Gastrocnemius medialis (tissue), 4 donors: ENCODE measurements around the gene BMP2K.

Experiments
- CTCF ChIP-seq, 5 experiments: fragments of 450-650 bp in 3 of 5; fragments of 200-600 bp in 2 of 5; sonication (generic) in 2 of 5; IDR thresholded peaks in 4 of 5; conservative IDR thresholded peaks in 1 of 5; 1 replicate in 4 of 5; 2 replicates in 1 of 5; pipeline ENCODE4 v1.5.1; 2016 to 2019; ENCODE audit warnings: antibody characterized with exemption in 5 of 5, mild to moderate bottlenecking in 3 of 5, moderate library complexity in 3 of 5
- POLR2A ChIP-seq, 2 donors: fragments of 450-650 bp; IDR thresholded peaks; one replicate each; pipeline ENCODE4 v1.6.1; 2017; ENCODE audit warnings: antibody characterized with exemption in 2 of 2, mild to moderate bottlenecking in 2 of 2, moderate library complexity in 2 of 2

DNA sequence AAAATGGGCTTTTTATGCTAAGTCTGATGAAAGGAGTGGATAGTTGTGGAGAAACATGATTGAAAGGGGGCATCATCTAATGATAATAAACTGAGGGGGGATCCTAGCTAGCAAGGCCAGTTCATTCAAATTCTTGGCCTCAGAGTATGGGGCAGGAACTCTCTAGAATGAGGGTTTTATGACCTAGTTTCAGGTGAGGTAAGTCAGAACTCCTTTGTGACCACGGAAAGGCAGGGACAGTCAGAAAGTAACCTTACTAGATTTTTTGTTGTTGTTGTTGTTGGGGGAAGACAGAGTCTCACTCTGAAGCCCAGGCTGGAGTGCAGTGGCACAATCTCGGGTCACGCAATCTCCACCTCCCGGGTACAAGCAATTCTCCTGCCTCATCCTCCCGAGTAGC lies 164.6 kb downstream of the BMP2K start:
- TF ChIP-seq CTCF (IDR thresholded peaks at IDR 0.05 in 4 of 5, conservative IDR thresholded peaks at IDR 0.05 in 1 of 5), result no peak
- no peak for TF ChIP-seq POLR2A (IDR thresholded peaks at IDR 0.05)
